Measurements from ENCODE around the gene TSPEAR.

DNA sequence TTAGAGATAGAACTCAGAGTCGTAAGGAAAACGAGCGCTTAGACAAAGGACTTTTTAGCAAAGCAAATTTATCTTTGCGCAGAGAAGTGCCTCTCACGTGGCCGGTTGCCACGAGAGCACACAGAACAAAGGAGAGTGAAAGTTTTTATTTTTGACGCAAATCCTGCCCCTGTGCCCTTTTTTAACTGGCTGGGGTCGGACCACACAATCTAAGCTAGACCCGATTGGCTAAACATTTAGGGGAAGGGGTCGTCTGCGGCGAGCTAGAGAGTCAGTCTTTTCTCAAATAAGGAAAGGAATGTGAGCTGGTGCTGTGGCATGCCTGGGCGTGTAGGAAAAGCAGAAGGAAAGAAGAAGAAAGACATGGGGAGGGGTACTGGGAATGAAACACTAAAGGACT is 162.4 kb downstream of the TSPEAR start:
- TF ChIP-seq FOXP2 (optimal IDR thresholded peaks at IDR 0.05; ENCODE audit: borderline replicate concordance, extremely low read depth, extremely low read length, insufficient read depth) (no peak), SIN3A (IDR thresholded peaks at IDR 0.05; ENCODE audit: borderline replicate concordance, insufficient read depth, low read length) (no peak), POLR2AphosphoS5 (IDR thresholded peaks at IDR 0.05; ENCODE audit: low read depth, low read length) (no peak)

All from PFSK-1 (cell line).